Activated CD8-positive, alpha-beta memory T cell treated with anti-CD3 and anti-CD28 coated beads, Interleukin-2, amount 50 U/mL, for 1 hour (primary cell): ENCODE data around the gene ZNF662.

Experiments used
- DNase-seq: peaks from one replicate; pipeline ENCODE4 v3.0.0-alpha.2; 2020; ENCODE audit errors: extremely low read depth

The ZNF662 gene

DNA sequence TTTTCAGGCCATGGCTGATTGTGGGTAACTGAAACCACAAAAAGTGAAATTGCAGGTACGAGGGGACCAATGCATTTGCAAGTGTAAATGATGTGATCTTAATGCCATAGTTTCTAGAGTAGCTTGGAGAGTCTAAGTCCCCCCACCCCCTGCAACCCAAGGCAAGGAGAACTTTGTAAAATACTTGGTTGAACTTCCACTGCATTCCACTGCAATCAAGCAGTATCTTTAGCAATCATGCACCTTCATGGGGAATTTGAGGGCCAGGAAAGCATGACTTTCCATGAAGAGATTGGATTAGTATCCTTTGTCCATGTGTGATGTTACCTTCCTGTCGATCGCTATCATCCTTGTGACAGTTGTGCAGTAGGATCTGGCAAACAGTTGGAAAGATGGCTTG is 18.9 kb upstream of the ZNF662 start:
- DNase-seq = no peak

DNA sequence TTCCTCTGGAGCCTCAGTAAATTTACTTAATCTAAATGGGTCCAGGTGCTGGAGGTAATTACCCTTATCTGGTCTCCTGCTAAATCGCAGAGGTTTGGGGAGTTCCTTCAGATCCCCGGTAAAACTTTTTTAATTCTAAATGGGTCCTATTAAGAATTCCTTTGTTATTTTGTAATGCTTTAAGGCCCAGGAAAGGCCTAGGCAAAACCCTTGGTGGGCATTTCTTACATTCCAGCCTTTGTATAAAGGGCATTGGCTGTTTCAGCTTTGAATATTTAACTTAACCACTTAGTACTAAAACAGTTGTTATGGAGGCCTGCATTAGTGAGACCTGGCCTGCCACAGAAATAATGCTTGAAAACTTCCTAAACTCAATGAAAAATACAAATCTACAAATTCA is 14.9 kb upstream of the ZNF662 start:
- no peak for DNase-seq

DNA sequence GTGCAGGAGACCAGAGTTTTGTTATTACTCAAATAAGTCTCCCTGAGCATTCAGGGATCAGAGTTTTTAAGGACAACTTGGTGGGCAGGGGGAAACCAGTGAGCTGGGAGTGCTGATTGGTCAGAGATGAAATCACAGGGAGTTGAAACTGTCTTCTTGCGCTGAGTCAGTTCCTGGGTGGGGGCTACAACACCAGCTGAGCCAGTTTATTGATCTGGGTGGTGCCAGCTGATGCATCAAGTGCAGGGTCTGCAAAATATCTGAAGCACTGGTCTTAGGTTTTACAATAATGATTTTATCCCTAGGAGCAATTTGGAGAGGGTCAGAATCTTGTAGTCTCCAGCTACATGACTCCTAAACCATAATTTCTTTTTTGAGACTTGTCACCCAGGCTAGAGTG is 13.8 kb upstream of the ZNF662 start:
- no peak for DNase-seq

DNA sequence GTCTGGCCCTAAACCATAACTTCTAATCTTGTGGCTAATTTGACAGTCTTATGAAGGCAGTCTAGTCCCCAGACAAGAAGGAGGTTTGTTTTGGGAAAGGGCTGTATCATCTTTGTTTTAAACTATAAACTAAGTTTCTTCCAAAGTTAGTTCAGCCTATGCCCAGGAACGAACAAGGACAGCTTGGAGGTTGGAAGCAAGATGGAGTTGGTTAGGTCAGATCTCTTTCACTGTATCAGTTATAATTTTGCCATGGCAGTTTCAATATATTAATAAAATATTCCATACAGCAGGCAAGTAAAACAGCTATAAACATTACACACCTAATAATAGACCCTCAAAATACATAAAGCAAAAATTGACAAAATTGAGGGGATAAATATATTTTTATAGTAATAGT is 13.1 kb upstream of the ZNF662 start:
- DNase-seq = no peak

DNA sequence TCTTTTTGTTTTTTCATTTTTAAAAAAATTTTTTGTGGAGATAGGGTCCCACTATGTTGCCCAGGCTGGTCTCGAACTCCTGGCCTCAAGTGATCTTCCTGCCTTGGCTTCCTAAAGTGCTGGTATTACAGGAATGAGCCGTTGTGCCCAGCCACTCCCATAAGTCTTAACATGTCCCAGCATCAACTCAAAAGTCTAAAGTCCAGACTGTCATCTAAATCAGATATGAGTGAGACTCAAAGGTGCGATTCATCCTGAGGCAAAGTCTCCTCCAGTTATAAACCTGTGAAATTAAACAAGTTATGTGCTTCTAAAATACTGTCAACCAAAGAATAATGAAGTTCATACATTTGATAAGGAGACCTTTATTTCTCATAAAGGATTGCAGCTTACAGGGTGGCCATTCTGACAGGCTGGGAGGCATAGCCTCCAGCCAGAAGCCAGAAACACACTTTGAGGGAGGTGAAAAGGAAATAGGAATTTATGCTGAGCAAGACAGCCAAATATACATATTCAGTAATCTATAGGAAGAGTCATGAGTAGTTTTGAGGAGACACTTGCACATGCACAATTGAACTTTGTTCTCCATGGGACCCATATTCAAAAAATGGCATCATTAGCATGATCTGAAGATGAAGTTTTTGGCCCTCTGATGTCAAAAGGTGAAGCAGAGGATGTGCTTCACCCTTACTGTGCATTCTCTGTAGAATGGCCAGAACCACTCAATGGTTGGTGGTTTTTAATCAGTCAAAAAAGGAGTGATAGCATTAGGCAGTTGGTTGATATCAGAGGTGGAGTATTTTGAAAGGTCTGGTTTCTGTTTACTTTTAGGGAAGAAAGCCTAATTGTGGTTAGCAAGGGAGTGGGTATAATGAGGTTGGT is 11.0 kb upstream of the ZNF662 start:
- no peak for DNase-seq

DNA sequence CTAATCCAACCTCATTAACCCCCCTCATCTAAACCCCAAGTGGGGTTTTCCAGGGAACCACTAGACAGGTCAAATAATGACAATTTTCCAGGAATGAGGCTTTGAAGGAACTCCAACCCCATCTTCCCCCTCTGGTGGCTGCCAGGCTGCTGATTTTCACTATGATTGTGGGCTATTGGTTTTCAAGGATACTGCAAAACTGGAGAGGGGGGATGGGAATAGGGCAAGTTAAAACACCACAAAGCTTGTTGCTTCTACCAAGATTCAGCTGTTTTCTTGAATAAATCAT is 10.4 kb upstream of the ZNF662 start:
- no peak for DNase-seq

DNA sequence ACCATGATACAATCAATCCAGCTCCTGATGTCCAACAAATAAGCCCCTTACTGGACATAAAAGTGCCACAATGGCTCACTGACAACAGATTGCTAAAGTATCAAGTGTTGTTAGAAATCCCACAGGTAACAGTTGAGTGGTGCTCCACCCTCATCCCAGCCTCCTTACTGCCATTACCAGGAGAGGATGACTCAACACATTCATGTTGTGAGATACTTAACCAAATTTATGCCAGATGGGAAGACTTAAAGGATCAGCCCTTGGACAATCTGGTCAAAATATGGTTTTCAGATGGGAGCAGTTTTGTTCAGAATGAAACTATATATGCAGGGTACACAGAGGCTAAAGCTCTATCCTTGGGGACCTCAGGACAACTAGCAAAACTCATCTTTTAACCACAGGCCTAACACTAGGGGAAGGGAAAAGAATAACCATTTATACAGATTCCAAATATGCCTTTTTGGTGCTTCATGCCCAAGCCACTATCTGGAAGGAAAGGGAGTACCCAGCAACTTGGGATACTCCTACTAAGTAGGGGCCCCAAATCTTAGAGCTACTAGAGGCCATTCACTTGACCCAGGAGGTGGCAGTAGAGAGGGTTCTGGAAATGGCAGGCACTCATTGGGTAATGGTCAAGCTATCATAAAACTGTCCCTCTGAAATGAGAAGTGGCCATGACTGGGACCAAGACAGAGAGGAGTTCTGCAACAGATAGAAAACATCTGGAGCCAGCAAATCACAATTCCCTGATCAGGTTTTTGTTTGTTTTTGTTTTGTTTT is 6.9 kb upstream of the ZNF662 start:
- no peak for DNase-seq

DNA sequence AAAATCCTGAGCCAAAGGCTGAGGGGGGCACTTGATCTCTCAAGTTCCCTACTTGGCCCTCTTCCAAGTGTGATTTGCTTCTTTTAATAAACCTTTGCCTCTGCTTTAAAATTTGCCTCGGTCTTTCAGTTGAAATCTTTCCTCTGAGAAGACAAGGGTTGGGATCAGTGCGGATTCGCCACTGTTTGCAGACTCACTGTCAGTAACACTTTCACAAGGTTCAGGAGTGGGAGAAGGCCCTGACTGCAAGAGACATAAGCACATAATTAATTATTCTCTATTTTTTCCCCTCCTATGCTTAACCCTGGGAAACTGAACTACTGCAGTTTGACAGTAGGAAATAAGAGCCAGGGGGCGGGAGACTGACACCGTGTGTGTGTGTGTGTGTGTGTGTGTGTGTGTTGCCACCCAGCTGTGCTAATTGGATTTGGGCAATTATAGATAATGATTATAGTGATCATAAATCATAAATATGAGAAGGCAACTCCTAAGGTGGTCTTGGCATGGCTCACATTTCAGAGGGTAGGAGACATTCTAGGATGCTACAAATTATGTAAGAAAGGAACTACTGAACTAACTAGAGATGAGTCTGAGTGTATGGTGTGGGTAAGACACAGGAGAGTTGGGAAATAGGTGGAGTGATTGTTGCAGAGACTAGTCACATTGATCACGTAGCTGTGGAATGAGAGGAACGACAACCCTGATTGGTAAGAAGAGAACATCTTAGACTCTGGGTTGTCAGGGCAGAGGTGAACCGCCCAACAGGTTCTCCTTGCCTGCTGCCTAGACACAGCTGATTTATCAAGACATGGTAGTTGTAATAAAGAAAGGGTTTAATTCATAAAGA is 5.5 kb upstream of the ZNF662 start:
- no peak for DNase-seq

DNA sequence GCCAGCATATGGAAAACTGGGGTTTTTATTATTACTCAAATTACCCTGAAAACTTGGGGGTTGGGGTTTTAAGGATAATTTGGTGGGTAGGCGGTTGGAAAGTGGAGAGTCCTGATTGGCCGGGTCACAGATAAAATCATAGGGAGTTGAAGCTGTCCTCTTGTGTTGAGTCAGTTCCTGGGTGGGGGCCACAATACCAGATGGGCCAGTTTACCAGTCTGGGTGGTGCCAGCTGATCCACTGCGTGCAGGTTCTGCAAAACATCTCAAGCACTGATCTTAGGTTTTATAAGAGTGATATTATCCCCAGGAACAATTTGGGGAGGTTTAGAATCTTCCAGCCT is 4.9 kb upstream of the ZNF662 start:
- DNase-seq = no peak

DNA sequence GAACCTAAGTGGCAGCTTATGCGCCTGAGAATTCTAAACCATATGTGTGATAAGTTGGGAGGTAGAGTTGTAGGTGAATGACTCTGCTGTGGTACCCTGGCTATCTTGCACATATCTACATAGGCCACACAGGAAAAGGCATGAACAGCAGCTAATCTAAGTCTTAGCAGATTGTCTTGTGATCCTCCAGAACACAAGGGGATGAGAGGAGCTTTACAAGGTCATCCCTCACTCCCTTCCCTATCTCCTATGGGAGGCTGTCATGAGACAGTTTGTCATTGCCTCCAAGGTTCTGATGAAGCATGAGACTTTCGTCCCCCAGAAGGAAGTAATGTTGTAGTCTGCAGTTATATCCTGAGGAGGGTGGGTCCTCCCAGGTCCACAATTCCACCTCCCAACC is 3.7 kb upstream of the ZNF662 start:
- DNase-seq = no peak

DNA sequence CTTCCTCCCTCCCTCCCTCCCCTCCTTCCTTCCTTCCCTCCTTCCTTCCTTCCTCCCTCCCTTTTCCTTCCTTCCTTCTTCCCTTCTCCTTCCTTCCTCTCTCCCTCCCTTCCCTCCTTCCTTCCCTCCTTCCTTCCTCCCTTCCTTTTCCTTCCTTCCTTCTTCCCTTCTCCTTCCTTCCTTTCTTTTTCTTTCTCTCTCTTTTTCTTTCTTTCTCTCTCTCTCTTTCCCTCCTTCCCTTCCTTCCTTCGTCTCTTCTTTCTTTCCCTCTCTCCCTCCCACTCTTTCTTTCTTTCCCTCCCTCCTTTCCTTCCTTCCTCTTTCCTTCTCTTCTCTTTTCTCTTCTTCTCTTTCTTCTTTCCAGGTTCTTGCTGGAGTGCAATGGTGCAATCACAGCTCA is 1.9 kb upstream of the ZNF662 start:
- DNase-seq = no peak

DNA sequence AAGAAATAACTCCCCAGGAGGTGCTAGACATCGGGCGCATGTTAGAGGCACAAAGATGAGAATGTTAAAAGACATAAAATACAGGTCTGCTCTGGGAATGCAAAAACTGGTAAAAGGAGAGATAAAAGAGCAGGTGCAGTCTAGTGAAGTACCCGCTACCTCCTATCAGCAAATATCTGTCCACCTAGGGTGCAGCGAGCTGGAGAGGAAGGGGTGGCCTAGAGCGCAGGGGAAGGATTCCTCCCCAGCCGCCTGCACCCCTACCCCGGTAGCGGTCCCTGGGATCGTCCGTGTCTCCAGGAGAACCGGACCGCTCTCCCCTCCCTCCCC is 237 bp upstream of the ZNF662 start:
- DNase-seq = no peak

DNA sequence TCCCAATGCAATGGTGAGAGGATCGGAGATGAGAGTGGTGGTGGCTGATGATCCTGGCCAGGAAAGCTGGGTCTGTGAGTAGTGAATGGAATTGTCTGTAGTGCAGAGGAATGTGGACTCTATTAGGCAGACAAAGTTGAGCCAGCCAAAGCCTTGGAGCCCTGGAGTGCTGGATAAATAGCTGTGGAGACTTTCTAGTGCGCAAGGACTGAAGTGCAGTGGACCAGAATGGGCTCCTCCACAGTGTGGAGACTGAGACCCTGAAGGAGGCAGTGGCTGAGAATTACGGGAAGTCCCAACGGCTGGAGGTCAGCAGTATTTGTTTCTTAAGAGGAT is 874 bp downstream of the ZNF662 start:
- DNase-seq = no peak

DNA sequence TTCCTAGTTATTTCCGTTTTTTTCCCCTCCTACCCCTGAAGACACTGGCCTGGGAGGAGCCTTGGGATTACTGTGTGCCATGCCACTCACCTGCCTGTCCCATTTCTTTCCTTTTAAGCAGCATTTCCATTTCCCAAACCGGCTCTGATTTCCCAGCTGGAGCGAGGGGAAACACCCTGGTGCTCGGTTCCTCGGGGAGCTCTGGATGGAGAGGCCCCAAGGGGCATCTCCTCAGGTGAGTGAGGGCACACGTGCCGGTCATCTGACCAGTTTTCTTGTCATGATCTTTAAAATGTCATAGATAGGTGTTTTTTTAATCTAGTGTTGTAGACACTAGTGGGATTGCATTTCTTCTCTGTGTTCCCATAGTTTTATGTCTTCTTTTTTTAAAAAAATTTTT is 2.7 kb downstream of the ZNF662 start:
- no peak for DNase-seq

DNA sequence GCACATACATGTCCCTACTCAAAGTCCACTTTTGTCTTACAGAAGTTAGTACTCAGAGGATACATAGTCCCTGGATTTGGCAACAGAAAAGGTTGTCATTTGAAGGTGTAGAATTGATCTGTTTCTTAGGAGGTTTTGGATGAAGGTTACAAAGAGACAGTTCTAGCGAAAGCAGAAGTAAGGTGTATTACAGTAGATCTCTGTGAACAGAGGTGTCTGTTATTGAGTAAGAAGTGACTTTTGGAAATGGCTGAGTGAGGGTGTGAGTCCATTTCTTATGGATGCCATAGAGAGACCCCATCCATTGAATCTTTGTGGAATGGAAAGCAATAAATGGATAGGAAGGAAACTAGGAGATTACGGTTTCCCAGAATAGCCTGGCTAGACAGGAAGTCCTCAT is 5.6 kb downstream of the ZNF662 start:
- DNase-seq = no peak

DNA sequence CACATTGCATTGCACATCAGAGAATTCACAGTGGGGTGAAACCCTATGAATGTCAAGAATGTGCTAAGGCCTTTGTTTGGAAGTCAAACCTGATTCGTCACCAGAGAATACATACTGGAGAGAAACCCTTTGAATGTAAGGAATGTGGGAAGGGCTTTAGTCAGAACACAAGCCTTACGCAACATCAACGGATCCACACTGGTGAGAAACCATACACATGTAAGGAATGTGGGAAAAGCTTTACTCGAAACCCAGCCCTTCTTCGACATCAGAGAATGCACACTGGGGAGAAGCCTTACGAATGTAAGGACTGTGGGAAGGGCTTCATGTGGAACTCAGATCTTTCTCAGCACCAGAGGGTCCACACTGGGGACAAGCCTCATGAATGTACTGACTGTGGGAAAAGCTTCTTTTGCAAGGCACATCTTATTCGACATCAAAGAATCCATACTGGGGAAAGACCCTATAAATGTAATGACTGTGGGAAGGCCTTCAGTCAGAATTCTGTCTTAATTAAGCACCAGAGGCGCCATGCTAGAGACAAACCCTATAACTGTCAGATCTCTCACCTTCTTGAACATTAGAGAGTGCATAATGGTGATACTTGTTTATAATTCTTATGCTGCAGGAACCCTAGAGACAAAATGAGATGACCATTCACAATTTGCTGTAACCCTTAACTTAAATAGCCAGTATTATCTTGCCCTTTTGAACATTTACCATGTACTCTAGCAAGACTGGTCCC is 9.0 kb downstream of the ZNF662 start:
- no peak for DNase-seq

DNA sequence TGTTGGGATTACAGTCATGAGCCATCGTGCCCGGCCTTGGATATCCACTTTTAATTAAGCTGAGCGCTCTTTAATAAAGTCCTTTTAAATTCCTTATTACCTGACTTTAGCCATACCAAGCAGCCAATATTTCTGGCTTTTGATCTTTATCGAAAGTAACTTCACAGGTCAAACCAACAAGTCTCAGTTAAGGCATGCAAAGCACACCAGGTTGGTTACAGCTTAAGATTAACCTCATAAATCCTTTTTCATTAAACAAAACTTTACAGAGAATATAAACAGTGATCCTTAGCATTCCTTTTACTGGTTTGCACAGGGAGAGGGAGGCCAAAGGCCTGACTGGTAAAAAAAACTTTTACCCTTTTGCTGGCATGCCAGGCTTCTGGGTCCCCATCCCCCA is 17.7 kb downstream of the ZNF662 start:
- no peak for DNase-seq

DNA sequence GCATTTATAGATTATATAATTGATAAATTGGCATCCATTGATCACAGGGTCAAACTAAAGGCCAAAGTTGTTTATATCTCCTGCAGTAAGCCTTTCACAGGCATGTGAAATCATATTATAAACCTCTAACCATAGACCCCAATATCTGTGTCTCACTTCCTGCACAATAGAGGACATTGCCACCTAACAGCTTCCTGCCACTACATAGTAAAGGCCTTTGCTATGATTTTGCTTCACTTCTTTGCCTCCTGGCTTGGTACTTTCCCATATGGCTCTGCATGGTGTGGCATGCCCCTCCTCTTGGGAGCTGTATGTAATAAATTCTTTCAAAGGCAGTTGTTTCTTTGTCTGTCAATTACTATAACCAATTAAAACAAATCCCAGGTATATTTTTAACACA is 20.4 kb downstream of the ZNF662 start:
- no peak for DNase-seq

DNA sequence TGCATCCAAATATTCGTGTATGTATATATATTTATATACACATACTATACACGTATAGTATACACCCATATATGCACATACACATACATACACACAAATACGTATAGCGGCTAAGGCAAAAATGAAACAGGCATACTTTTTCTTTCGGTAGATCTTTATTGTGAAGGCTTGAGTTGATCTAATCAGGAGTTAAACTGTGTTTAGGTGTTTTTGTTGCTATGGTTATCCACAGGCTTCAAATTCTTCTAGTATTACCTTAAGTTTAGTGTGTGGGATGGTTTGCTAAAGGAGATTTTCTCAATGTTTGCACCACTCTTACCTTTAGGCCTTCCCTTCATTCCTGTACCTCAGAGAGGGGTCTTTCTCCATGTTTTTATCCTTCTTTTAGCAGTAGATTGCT is 28.2 kb downstream of the ZNF662 start:
- DNase-seq = no peak

DNA sequence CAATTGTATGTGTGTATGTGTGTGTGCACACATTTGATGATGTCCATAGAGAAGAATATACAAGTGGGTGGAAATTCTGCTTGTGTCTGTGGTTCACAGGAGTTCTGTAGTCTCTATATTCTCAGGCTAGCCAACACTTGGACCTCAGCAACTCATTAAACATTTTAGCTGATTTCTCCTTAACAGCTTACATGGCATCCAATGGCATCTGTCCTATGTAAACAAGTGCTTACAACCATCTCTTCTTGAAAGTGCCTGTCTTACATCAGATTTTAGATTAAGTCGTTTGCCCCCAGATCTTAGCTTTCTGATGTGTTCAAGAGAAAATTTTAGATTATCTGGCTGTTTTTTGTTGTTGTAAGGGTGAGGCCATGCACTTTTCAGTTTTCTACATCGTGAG is 29.0 kb downstream of the ZNF662 start:
- no peak for DNase-seq

DNA sequence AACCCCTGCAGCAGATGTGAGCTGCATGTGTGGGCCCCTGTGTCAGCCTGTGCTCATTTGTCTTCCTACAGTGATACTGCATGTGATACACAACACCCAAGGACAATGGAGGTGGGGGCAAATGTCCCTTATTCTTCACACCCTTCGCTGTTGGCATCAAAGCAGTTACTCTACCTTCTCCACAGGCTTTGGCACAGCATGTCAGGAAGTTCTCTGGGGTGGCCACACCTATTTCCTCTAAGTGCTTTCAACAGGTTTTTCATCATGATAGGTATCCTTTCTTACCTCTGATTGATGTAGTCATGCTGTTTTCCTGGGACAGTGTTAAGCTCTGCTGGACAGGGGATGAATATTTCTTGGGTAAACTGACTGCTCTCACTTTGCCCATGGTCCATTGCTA is 29.5 kb downstream of the ZNF662 start:
- DNase-seq = no peak
